Right atrium auricular region (tissue), 2 donors: ENCODE measurements around the gene C19orf38. TPM values are rescaled to one million over a fixed set of nuclear protein-coding genes. Genes with fewer than 3 reads are reported as not detected.

Experiments
- DNase-seq: peaks from one replicate; pipeline ENCODE4 v3.0.0-alpha.2; 2019; ENCODE audit warnings: low spot score
- H3K27ac ChIP-seq, 2 donors: fragments of 200-600 bp; sonication (generic); 1 replicate in 1 of 2; 2 replicates in 1 of 2; pipeline ENCODE4 v1.5.1; 2016 to 2019
- H3K27me3 ChIP-seq, 2 donors: fragments of 200-600 bp; sonication (generic); one replicate each; pipeline versions ENCODE4 v1.5.1 to v1.6.0; 2017 to 2019
- H3K36me3 ChIP-seq: fragments of 200-600 bp; sonication (generic); one replicate; pipeline ENCODE4 v1.5.1; 2016
- H3K4me1 ChIP-seq, 2 donors: fragments of 200-600 bp; sonication (generic); one replicate each; pipeline versions ENCODE4 v1.5.1 to v1.6.0; 2017 to 2019
- H3K4me3 ChIP-seq, 2 donors: fragments of 200-600 bp; sonication (generic); 1 replicate in 1 of 2; 2 replicates in 1 of 2; pipeline ENCODE4 v1.5.1; 2017 to 2019; ENCODE audit warnings: mild to moderate bottlenecking in 1 of 2, moderate library complexity in 1 of 2
- H3K9me3 ChIP-seq, 2 donors: fragments of 200-600 bp; sonication (generic); one replicate each; pipeline ENCODE4 v1.5.1; 2019
- CTCF ChIP-seq, 2 donors: fragments of 200-600 bp; sonication (generic); IDR thresholded peaks; one replicate each; pipeline ENCODE4 v1.5.1; 2019; ENCODE audit warnings: antibody characterized with exemption in 2 of 2
- total RNA-seq, 2 donors: library from RNA; depleted of rRNA; stranded (reverse); fragments of >200 nt; gene quantifications; one replicate each; pipeline ENCODE4 v1.1.0, GENCODE V29; 2016

C19orf38 gene
- total RNA-seq, result 1 to 10 TPM in 1 of 2 donors, not detected in 1; 1.5 TPM

GRCh38 chr19:10848230-10848856 is at the start of gene C19orf38:
TSS of gene C19orf38 (plus strand) at chr19:10848415. CDS start at chr19:10848509, 94 bp downstream.
- no peaks in the 10 kb centered on the region for H3K36me3 ChIP-seq
- TF ChIP-seq CTCF (IDR thresholded peaks at IDR 0.05), result no peak
- H3K27ac ChIP-seq, result no peak within 1 kb of the TSS
- H3K9me3 ChIP-seq, result peaks cover 0 to 15% of the 10 kb centered on the region in 2 donors
- DNase-seq, result no peak
- H3K4me3 ChIP-seq, result no peak within 1 kb of the TSS
- H3K4me1 ChIP-seq, result no peaks in the 10 kb centered on the region
- no peaks in the 10 kb centered on the region for H3K27me3 ChIP-seq

GRCh38 chr19:10800488-10800887 is 47.7 kb upstream of the C19orf38 start:
- Histone ChIP-seq H3K4me1 (peaks cover 0 to 18% of the 10 kb centered on the region in 2 donors), H3K9me3 (no peaks in the 10 kb centered on the region), H3K27ac (peak overlapping the region; percentile 30 to 43), H3K4me3 (no peak overlapping the region), H3K36me3 (peaks cover 89% of the 10 kb centered on the region), H3K27me3 (no peaks in the 10 kb centered on the region)
- TF ChIP-seq CTCF (IDR thresholded peaks at IDR 0.05), result no peak
- no peak for DNase-seq

GRCh38 chr19:10802479-10802878 is 45.7 kb upstream of the C19orf38 start:
- no peak for TF ChIP-seq CTCF (IDR thresholded peaks at IDR 0.05)
- Histone ChIP-seq H3K4me3 (no peak overlapping the region), H3K36me3 (peaks cover 83% of the 10 kb centered on the region), H3K4me1 (peaks cover 0 to 13% of the 10 kb centered on the region in 2 donors), H3K27ac (no peak overlapping the region), H3K9me3 (no peaks in the 10 kb centered on the region), H3K27me3 (no peaks in the 10 kb centered on the region)
- DNase-seq, result no peak

GRCh38 chr19:10803252-10803651 is 45.0 kb upstream of the C19orf38 start:
- TF ChIP-seq CTCF (IDR thresholded peaks at IDR 0.05), result no peak
- DNase-seq, result no peak
- peaks cover 81% of the 10 kb centered on the region for H3K36me3 ChIP-seq

GRCh38 chr19:10805065-10805757 is 43.0 kb upstream of the C19orf38 start:
- H3K4me3 ChIP-seq, result no peak overlapping the region
- DNase-seq, result no peak
- no peaks in the 10 kb centered on the region for H3K27me3 ChIP-seq
- peaks cover 0 to 6% of the 10 kb centered on the region in 2 donors for H3K4me1 ChIP-seq
- H3K27ac ChIP-seq, result no peak overlapping the region
- peaks cover 89% of the 10 kb centered on the region for H3K36me3 ChIP-seq
- H3K9me3 ChIP-seq, result no peaks in the 10 kb centered on the region
- no peak for TF ChIP-seq CTCF (IDR thresholded peaks at IDR 0.05)

More at GRCh38 chr19:10803252-10803651, 45.0 kb upstream of the C19orf38 start:
- no peak overlapping the region for H3K27ac ChIP-seq
- H3K9me3 ChIP-seq, result no peaks in the 10 kb centered on the region
- H3K27me3 ChIP-seq, result no peaks in the 10 kb centered on the region
- no peak overlapping the region for H3K4me3 ChIP-seq
- H3K4me1 ChIP-seq, result peaks cover 0 to 12% of the 10 kb centered on the region in 2 donors
